ENCODE measurements around the gene PAK2.
"Not testable (repeated sequence)": the region's sequence is repeated elsewhere in the genome, so short reads cannot be mapped to it uniquely, and the experiment has no call there.

The PAK2 gene

DNA sequence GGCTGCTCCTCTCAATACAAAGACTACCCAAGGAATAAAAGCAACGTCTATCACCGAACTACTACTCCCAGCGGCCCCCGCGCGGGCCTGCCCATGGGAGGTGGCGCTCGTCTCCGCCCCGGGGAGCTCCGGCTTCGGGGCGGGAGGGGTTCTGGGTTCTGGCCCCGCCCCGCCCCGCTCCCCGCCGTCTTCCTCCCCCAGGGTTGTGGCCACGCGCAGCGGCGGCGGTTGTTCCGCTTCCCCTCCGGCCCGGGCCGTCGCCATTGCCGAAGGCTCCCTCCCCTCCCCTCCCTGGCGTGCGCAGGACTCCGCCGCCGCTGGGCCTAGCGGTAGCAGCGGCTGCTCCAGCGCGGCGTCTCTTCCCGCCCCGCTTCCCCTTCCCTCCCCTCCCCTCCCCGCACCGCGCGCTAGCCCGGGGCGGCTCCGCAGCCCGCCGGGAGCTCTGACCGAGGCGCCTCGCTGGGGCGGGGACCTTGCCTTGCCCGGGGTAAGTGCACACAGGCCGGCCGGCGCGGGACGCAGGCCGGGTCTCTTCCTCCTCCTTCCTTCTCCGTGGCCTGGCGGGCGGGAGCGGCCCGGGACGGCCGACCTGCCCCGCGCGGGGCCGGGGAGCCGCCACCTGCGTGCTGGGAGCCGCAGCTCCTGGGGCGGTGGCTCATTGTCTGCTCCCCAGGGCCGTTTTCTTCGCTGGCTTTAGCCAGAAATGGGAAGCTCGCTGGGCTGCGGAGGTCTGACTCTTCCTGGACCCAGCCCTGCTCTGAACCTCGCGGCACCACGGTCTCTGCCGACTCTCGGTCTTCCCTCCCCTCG lies at the start of gene PAK2:
Gene PAK2 (plus strand): TSS at position 187 of the 810 bp plus-strand sequence. CDS start 42,790 bp downstream, outside the sequence.
- H3K4me3 ChIP-seq (ENCODE audit: low read depth, low read length) = peak within 1 kb of the TSS; percentile 96

GRCh38 chr3:196689941-196690660 lies 49.6 kb upstream of the PAK2 start:
- no peak overlapping the region for H3K4me3 ChIP-seq (ENCODE audit: low read depth, low read length)

DNA sequence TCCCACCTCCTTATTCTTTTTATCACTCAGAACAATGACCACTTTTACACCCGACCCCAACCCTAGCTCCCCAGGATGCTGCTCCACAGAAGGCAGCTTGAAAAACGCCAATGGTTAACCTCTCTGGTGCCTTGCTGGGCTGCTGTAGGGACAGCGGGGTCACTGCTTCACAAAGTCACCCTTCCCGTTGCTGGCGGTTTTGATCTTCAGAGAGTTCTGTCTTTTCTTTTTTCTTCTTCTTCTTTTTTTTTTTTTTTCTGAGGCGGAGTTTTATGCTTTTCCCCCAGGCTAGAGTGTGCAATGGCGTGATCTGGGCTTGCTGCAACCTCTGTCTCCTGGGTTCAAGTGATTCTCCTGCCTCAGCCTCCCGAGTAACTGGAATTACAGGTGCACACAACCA lies 48.3 kb upstream of the PAK2 start:
- H3K4me3 ChIP-seq (ENCODE audit: low read depth, low read length) = no peak overlapping the region

DNA sequence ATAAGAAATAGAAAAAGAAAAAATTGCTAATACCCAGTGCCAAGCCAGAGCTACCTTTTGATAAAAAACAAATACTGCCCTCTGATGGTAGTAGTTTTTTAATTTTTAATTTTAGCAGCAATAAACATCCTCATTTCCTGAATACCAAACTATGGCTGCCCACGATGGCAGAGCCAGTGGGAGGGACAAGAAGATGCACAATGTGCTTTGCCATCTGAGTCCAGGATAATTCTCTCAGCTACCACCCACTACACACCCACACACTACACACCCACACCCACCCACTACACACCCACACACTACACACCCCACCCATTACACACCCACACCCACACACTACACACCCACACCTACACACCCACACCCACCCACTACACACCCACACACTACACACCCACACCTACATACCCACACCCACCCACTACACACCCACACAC lies 45.4 kb upstream of the PAK2 start:
- no peak overlapping the region for H3K4me3 ChIP-seq (ENCODE audit: low read depth, low read length)

DNA sequence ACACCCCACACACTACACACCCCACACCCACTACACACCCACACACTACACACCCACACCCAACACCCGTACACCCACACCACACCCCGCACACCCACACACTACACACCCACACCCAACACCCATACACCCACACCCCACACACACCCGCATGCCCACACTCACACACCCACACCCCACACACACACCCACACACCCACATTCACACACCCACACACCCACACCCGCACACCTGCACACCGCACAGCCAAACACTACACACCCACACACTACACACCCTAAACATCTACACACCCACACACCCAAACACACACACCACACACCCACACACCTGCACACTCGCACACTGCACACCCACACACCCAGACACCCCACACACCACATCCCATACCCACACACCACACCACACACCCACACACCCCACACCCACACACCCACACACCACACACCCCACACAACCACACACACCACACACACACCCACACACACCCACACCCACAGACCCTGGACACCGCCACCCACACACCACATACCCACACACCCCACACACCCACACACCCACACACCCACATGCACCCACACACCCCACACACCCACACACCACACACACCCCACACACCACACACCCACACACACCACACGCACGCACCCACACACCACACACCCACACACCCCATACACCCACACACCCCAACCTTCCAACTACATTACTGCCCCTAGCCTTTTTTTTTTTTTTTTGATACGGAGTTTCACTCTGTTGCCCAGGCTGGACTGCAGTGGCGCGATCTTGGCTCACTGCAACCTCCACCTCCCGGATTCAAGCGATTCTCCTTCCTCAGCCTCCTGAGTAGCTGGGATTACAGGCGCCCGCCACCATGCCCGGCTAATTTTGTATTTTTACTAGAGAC lies 44.5 kb upstream of the PAK2 start:
- no peak overlapping the region for H3K4me3 ChIP-seq (ENCODE audit: low read depth, low read length)

DNA sequence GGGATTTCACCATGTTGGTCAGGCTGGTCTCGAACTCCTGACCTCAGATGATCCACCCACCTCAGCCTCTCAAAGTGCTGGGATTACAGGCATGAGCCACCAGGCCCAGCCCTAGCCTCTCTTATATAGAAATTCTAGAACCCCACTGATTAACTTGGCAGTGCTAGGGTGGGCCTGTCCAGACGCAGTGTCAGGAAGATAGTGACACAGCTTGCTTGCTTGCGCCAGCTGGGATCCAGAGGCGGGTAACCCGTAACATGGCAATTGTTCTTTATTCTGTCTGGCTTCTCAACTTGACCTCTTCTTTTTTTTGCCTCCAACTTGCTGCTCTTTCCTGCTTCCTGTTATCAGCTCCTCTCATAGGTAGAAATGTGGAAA lies 43.8 kb upstream of the PAK2 start:
- H3K4me3 ChIP-seq (ENCODE audit: low read depth, low read length) = no peak overlapping the region

DNA sequence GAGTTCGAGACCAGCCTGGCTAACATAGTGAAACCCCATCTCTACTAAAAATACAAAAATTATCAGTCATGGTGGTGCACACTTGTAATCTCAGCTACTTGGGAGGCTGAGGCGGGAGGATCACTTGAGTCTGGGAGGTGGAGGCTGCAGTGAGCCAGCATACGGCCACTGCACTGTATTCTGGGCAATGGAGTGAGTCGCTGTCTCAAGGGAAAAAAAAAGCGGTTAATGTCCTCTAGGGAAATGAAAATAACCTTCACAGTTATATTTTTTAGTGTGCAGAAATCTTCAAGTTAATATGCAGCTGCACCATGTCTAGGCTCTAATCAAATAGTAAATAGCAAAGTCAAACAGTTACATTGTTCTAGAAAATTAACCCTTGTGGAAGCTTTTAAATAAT lies 42.4 kb upstream of the PAK2 start:
- H3K4me3 ChIP-seq (ENCODE audit: low read depth, low read length) = no peak overlapping the region

DNA sequence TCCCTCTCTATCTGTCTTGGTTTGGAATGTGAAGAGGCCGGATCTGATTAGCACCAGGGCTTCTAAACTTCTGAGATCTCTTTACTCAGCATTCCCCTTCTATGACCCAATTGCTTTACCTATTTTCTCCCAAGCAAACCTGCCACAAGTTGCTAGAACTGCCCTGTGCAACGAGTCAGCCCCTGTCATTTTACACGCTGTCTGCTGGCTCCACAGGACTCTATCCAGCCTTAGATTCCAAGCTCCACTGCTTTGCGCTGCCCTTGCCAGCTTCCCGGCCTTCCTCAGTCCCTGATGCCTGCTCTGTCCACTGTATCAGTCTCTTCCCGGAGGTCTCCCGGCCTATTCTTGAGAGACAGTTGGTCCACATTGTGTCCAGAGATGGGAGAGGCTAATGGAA lies 39.9 kb upstream of the PAK2 start:
- H3K4me3 ChIP-seq (ENCODE audit: low read depth, low read length) = no peak overlapping the region

GRCh38 chr3:196700801-196701200 lies 38.9 kb upstream of the PAK2 start:
- no peak overlapping the region for H3K4me3 ChIP-seq (ENCODE audit: low read depth, low read length)

DNA sequence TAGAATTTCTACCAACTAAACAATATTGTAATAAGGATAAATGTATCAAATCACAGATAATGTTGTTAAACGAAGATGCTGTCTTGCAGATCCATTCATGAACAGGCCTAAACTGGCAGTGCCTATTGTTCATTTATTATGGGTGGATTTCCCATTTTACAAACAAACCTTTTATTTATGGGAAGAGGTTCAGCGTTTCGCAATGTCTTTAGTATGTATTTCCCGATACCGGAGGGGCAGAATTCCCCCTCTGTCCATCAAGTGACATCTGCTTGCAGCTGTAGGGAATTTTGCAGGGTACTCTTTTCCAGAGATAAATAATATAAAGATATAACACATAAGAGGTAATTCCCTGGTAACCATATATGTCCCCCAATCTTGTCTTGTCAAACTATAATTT lies 33.3 kb upstream of the PAK2 start:
- no peak overlapping the region for H3K4me3 ChIP-seq (ENCODE audit: low read depth, low read length)

- no peak overlapping the region for H3K4me3 ChIP-seq (ENCODE audit: low read depth, low read length)
These were observed 32.9 kb upstream of the PAK2 start for GRCh38 chr3:196706731-196707130.

GRCh38 chr3:196707566-196707965 lies 32.1 kb upstream of the PAK2 start:
- H3K4me3 ChIP-seq (ENCODE audit: low read depth, low read length) = no peak overlapping the region

- no peak overlapping the region for H3K4me3 ChIP-seq (ENCODE audit: low read depth, low read length)
These were observed 31.2 kb upstream of the PAK2 start for GRCh38 chr3:196708467-196708866.

- peak within 1 kb of the TSS; percentile 73 for H3K4me3 ChIP-seq (ENCODE audit: low read depth, low read length)
These were observed 27.7 kb upstream of the PAK2 start, which contains the start of the genes CEP19 and PIGX for GRCh38 chr3:196711838-196712513. Gene CEP19 (minus strand): TSS chr3:196712250. CDS start chr3:196708657, 3,593 bp downstream. Gene PIGX (plus strand): TSS chr3:196712377.

GRCh38 chr3:196712514-196713413 lies 26.9 kb upstream of the PAK2 start:
- peak overlapping the region; percentile 73 for H3K4me3 ChIP-seq (ENCODE audit: low read depth, low read length)

- not testable (repeated sequence) for H3K4me3 ChIP-seq (ENCODE audit: low read depth, low read length)
These were observed 22.5 kb upstream of the PAK2 start for GRCh38 chr3:196717162-196717561.

DNA sequence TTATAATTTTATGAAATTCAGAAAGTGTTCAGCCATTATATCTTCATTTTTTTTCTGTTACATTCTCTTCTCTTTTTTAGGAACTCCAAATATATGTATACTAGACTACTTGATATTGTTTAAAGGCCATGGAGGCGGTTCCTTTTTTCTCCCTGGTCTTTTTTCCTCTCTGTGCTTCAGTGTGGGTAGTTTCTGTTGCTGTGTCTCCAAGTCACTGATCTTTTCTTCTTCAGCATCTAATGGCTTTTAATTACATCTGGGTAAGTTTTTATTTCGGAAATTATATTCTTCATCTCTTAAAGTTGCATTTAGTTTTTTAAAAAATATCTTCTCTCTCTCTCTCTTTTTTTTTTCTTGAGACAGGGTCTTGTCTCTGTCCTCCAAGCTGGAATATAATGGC lies 18.6 kb upstream of the PAK2 start:
- H3K4me3 ChIP-seq (ENCODE audit: low read depth, low read length) = no peak overlapping the region

DNA sequence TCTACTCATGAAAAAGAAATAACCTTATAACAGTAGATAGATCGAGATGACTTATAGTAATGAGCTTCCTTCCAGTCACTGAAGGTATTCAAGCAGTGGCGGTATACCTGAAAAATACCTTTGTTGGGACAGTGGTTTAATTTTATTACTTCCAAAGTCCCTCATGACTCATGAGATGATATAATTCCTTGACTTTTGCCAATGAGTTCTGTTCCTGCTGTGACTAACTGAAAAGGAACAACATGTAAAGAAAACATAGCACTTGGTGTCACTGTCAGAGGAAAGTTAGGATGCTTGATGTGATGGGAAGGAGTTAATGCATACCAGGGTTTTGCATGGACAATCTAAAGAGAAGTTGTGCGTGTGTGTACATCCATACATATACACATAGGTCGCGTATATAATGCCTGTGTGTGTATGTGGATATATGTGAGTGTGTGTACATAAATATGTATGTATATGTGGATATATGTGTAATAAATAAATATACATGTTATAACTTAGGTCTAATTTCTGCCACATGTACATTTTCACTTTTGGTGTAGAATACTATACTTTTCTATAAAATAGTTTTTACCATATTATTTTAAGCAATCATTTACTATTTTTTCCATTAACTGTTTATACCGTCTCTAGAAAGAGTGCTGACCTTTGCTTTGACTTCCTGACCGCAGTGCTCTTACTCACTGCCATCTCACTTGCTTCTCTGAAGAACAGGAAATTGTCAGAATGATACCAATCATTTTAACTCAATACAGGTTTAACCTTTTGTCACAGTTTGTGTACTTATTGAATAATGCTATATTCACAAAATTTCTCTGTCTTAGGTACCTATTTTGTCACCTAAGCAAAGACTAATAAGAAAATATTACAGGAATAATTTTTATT lies 12.6 kb upstream of the PAK2 start:
- no peak overlapping the region for H3K4me3 ChIP-seq (ENCODE audit: low read depth, low read length)

DNA sequence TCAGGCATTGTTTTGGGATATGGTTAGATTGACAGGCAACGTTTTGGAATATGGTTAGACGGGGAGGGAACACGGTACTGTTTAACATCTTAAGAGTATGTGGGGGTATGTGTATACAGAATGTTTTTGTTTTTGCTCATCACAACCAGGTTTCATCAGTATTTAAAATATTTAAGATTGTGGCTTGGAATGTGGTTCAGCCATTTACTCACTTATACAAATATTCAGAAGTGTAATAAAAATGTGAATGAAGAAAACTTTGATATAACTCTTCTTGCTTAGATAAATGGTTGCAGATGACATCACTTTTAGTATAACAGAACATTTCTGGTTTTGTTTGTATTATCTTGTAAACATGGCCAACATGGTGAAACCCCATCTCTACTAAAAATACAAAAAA lies 3.9 kb upstream of the PAK2 start:
- H3K4me3 ChIP-seq (ENCODE audit: low read depth, low read length) = no peak overlapping the region

All from iPS-11a (cell line).